Adrenal gland (tissue), 5 donors: ENCODE data around the gene ABCD1.

Source experiments
- CTCF ChIP-seq, 6 experiments: fragments of 450-650 bp in 4 of 6; fragments of 200-600 bp in 2 of 6; sonication (generic) in 1 of 6; IDR thresholded peaks; 1 replicate in 5 of 6; 2 replicates in 1 of 6; pipeline versions ENCODE4 v1.5.1 to v1.8.0; 2016 to 2021; ENCODE audit warnings: antibody characterized with exemption in 6 of 6, mild to moderate bottlenecking in 2 of 6, moderate library complexity in 1 of 6
- POLR2A ChIP-seq, 2 donors: fragments of 450-650 bp; IDR thresholded peaks; one replicate each; pipeline ENCODE4 v1.6.1; 2017; ENCODE audit warnings: antibody characterized with exemption in 2 of 2, mild to moderate bottlenecking in 2 of 2, moderate library complexity in 1 of 2
- donor health status: DM: no; HTN: no; CAD: no.

GRCh38 chrX:153692003-153692402 is 32.7 kb upstream of the ABCD1 start:
- TF ChIP-seq POLR2A (IDR thresholded peaks at IDR 0.05) (no peak), CTCF (IDR thresholded peaks at IDR 0.05) (no peak)
